Activated CD4-positive, alpha-beta T cell treated with anti-CD3 and anti-CD28 coated beads, Interleukin-2, amount 50 U/mL, for 24 hours (primary cell): ENCODE results near the gene CD9.

ENCODE experiments used
- DNase-seq, 2 donors: peaks; one replicate each; pipeline ENCODE4 v3.0.0-alpha.2; 2020; ENCODE audit warnings: low read depth in 1 of 2, low spot score in 1 of 2

Gene CD9

DNA sequence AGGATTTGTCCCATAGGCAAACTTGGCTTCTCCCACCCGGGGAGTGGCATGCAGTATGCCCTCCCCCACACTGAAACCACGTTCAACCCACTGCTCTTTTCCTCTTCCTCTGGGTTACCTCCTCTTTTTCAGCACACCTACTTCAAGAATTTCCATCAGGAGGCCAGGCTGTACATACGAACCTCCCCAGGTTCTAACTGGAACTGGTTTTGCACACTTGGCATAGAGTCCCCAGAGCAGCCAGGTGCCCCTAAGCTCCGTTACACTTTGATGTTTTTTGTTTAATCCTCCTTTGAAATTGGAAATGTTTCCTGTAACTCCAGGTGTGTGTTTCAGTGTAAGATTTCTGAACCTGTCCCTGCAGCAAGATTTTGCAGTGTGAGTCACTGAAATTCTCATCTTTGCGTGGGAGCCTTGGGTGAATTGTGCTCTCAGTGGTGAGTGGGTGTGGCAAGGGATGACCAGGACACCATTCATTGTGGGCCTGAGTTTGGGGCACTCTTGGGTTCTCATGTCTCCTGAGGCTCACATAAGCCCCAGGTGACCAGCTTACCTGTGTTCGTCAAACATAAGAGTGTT, 18.2 kb downstream of the CD9 start:
- no peak for DNase-seq

DNA sequence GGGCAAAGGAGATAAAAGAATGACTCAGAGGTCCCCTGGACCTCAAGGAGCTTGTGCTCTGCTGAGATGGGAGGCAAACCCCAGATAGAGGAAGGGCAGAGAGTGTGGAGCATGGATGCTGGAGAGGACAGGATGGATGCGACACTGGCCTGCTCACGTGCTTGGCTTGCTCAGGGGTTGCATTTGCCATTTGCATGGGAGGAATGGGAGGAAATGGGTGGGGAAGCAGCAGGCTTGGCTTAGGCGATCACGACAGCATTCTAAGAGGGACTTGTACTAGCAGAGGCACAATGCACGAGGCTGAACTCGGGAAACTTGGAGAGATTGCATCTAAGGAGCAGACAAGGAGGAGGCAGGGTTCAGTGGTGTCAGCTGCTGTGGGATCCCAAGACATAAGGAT, 19.8 kb downstream of the CD9 start:
- DNase-seq, result no peak

DNA sequence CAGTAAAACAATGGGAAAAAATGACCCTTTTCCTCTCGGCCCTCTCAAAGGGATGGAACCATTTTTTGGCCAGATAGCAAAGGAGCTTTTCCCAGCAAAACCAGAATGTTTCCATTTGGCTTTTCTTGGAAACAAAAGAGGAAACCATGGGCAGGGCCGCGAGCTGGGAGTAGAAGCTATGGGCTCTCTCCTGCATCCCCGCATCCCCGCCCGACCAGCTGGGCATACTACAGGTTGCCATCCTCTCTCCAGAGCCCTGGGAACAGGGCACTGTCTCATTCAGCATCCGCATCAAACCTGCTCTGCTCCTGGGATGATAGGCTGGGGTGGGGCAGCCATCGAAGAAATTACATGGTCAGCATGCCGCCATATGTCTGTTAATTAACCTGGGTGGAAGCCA, 20.9 kb downstream of the CD9 start:
- DNase-seq, result no peak

DNA sequence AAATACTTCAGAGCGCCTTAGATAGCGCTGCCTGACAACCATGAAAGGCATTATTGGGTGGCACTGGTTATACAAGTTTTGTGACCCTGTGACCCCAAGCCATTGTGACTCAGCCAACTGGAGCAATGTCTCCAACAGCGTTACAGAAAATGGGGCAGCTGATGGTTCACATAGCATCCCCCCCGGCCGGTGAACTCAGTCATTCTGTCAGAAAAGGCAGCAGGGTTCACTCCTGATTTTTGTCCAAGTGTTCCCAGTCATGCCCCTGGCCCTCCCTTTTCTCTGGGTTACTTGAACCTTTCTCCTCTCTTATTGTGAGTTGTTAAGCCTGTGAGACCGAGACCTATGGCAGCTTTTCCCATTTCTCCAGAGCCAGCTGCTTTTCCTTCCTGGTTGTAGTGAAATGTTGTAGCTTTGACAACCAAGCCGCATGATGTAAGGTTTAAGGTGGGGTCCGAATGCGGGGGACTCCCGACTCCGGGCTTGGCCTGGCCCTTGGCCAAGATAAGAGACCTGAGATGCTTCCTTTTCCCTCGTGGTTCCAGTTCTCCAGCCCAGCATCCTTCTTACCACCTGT, 22.0 kb downstream of the CD9 start:
- no peak for DNase-seq

DNA sequence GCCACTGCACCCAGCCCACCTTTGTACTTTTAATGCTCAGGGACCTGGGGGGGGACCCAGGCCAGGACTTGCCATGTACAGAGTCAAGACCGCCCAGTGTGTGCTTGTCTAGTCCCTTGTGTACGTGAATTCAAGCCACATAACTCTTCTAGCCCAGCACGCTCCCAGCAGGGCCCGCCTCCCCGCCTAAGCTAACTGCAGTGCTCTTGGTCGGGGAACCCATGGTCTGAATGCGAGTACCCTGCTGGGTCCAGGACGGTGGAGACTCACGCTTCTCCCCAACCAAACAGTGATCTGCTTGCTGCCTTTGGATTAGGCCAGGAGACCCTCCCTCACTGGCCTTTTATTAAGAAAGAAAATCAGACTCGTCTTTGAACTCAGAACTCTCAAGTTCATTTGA, 23.3 kb downstream of the CD9 start:
- DNase-seq, result no peak

- DNase-seq, result no peak
These were observed 24.4 kb downstream of the CD9 start for GRCh38 chr12:6224550-6224949.

DNA sequence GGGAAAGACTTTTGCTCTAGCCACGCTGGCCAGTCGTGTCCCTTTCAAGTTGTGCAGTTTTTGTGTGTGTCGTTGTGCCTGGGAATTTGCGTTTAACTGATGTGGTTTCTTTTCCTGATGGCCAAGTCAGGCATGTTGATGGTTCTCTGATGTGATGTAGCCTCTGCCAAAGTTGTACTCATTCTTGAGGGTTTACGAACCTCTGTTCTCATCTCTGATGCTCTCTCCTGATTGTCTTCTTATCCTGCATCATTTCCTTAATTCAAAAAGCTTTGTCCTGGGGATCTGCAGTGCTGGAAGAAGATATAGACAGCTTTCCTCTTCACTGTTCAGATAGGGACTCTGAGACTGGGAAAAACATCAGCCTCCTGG, 25.4 kb downstream of the CD9 start:
- DNase-seq, result no peak

DNA sequence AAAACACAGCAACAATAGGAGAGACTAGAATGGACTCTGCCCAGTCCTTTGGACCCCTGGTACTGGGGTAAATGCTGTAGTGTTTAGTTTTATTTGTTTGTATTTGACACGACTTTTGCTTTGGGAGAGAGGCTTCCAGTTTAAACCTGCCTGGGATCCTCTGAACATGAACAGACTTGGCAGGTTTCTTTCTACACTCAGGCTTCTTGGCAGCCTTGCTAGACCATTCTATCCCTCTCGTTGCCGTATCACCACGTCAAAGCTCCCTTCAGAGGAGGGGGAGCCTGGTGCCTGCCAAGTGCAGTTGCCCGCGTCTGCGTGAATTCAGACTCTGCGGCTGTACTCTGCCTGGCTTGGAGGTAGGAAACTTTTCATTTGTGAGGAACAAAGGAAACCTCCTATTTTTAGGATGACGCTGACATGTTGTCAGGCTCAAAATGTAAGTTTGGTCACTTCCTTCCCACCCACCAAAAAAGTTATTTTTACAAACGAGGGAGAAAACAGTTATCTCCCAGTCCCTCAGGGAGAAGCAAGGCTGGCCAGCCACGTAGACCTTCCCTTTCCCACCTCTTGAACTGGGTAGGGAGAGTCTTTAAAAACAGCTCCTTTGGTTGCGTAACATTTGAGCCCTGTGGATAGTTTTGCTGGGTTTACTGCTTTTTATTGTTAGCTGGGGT, 25.9 kb downstream of the CD9 start:
- no peak for DNase-seq

- no peak for DNase-seq
These were observed 26.5 kb downstream of the CD9 start for GRCh38 chr12:6226679-6227051.

DNA sequence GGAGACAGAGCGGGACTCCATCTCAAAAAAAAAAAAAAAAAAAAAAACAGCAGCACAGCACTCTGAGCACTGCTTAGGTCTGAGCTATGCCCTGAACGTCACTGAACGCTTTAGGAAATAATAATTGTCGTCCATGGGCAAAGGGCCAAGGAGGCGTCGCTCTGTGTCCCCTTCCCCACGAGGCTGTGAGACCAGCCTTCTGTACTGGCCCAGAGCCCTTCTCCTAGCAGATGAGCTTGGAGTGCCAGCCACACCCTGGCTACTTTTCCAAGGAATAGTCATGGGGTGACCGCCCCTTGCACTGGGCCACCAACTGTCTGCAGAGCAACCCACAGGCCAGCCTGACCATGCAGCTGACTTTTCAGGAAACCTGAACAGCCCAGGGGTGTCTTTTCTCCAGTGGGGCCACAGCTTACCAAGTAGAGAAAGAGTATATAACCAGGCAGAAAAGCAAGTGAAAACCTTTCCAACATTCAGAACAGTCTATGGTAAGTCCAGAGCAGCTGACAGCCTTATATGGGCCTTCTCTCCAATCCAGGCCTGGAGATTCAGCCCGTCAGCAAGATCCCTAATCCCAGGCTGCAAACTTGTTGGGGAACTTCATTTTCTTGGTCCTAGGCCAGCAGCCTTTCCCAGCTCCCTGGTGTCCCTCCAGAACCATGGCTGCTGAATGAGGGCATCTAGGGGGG, 28.5 kb downstream of the CD9 start:
- no peak for DNase-seq

- DNase-seq, result no peak
These were observed 29.3 kb downstream of the CD9 start for GRCh38 chr12:6229224-6230218.

- peak; percentile 9 to 50 for DNase-seq
These were observed 30.3 kb downstream of the CD9 start for GRCh38 chr12:6230321-6231110.

- no peak for DNase-seq
These were observed 31.4 kb downstream of the CD9 start for GRCh38 chr12:6231359-6232268.

- DNase-seq, result no peak
These were observed 33.1 kb downstream of the CD9 start for GRCh38 chr12:6233121-6233971.

DNA sequence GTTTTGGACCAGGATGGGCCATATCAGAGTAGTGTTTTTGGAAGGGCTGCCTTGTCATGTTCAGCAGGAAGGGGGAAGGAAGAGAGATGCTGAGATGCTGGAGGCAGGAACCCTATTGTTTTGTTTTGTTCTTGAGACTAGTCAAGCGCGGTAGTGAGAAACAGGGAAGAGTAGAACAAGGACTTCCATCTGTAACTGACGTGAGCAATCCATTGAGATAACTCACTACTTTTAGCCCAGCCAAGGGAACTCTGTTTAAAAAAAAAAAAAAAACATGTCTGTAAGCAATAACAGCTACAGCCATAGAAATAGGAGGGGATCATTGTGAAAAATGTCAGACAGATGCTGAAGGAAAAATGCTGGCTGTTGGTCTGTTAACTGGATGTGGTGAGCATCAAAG, 34.0 kb downstream of the CD9 start:
- no peak for DNase-seq

DNA sequence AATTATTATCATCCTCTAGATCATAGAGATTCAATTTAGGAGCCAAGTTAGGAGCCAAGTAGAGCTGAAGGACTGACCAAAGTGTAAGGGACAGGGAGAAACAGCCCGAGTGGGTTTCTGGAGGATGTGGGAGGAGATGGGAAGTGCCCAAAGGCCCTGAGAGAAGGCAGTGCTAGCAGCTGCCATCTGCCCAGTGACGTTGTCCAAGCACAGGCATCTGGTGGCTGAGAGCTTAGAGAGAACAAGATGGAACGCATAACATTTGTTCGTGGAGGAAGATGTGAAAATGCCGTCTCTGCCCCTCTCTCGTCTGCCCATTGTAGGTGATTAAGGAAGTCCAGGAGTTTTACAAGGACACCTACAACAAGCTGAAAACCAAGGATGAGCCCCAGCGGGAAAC, 34.7 kb downstream of the CD9 start:
- DNase-seq, result no peak

DNA sequence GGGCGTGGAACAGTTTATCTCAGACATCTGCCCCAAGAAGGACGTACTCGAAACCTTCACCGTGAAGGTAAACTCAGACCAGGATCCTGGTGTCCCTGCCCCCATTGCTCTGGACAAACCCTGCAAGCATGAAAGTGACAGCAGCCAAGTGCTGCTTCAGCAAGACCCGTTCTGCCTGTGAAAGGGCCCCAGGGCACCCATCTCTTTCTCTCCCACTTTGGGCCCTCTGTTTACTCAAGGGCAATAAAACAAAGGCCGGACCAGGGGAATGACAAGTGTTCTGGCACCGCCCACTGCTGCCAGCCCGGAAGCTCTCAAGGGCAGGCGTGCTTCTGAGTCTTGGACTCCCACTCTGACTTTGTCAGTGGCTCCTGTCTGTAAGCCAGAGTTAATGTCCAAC, 35.3 kb downstream of the CD9 start:
- DNase-seq, result no peak

GRCh38 chr12:6235906-6236640, 35.9 kb downstream of the CD9 start:
- no peak for DNase-seq
